Endothelial cell of umbilical vein (primary cell): Measurements from ENCODE around the gene ATP9B.

Experiments
- EZH2 ChIP-seq: IDR thresholded peaks from 2 replicates; pipeline ENCODE4 v1.6.1; 2012; ENCODE audit warnings: borderline replicate concordance, low read depth, mild to moderate bottlenecking, moderate library complexity, low read length, inconsistent platforms; ENCODE audit not compliant: severe bottlenecking
- FOS ChIP-seq: IDR thresholded peaks from 2 replicates; pipeline ENCODE4 v1.6.1; 2011; ENCODE audit warnings: mild to moderate bottlenecking, low read length, moderate library complexity, borderline replicate concordance; ENCODE audit not compliant: insufficient read depth
- GATA2 ChIP-seq: IDR thresholded peaks from 2 replicates; pipeline ENCODE4 v1.7.0; 2011; ENCODE audit warnings: low read depth, mild to moderate bottlenecking, moderate library complexity, mixed read lengths, low read length; ENCODE audit not compliant: insufficient read length, insufficient read depth
- POLR2A ChIP-seq: IDR thresholded peaks from 2 replicates; pipeline ENCODE4 v1.6.1; 2012; ENCODE audit warnings: low read depth, mild to moderate bottlenecking, control low read depth, low read length
- POLR2AphosphoS5 ChIP-seq: IDR thresholded peaks from 2 replicates; pipeline ENCODE4 v1.6.1; 2012; ENCODE audit warnings: low read depth, mild to moderate bottlenecking, control low read depth, low read length, moderate library complexity; ENCODE audit not compliant: insufficient read depth
- TF ChIP-seq, protein P1 (sequence below), 2 donors: IDR thresholded peaks; 1 replicate in 1 of 2; 2 replicates in 1 of 2; pipeline ENCODE4 v1.5.1; 2011; ENCODE audit warnings: low read length in 2 of 2, mild to moderate bottlenecking in 2 of 2, moderate library complexity in 2 of 2, control low read depth in 1 of 2, inconsistent platforms in 1 of 2, low read depth in 1 of 2; ENCODE audit not compliant: insufficient read depth in 1 of 2; ENCODE audit errors: extremely low read depth in 1 of 2
- TF ChIP-seq, protein P2 (sequence below): IDR thresholded peaks from 2 replicates; pipeline ENCODE4 v1.6.1; 2011; ENCODE audit not compliant: insufficient read depth, insufficient read length

GRCh38 chr18:79409313-79409712 is 340.1 kb downstream of the ATP9B start:
- no peak for TF ChIP-seq GATA2
- TF ChIP-seq, protein P1, sequence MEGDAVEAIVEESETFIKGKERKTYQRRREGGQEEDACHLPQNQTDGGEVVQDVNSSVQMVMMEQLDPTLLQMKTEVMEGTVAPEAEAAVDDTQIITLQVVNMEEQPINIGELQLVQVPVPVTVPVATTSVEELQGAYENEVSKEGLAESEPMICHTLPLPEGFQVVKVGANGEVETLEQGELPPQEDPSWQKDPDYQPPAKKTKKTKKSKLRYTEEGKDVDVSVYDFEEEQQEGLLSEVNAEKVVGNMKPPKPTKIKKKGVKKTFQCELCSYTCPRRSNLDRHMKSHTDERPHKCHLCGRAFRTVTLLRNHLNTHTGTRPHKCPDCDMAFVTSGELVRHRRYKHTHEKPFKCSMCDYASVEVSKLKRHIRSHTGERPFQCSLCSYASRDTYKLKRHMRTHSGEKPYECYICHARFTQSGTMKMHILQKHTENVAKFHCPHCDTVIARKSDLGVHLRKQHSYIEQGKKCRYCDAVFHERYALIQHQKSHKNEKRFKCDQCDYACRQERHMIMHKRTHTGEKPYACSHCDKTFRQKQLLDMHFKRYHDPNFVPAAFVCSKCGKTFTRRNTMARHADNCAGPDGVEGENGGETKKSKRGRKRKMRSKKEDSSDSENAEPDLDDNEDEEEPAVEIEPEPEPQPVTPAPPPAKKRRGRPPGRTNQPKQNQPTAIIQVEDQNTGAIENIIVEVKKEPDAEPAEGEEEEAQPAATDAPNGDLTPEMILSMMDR (IDR thresholded peaks at IDR 0.05; ENCODE audit: extremely low read depth in 1 of 2, insufficient read depth in 1 of 2, low read depth in 1 of 2, low read length in 2 of 2) = no peak
- no peak for TF ChIP-seq EZH2
- no peak for TF ChIP-seq POLR2A
- no peak for TF ChIP-seq POLR2AphosphoS5
- TF ChIP-seq, protein P2, sequence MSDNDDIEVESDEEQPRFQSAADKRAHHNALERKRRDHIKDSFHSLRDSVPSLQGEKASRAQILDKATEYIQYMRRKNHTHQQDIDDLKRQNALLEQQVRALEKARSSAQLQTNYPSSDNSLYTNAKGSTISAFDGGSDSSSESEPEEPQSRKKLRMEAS = no peak
- no peak for TF ChIP-seq FOS
